Mucosa of descending colon (tissue), 3 donors: ENCODE data around the gene CD55. TPM values are rescaled to one million over a fixed set of nuclear protein-coding genes. Genes with fewer than 3 reads are reported as not detected.

Source experiments
- ATAC-seq: fragments of 200-7000 bp; cut with Tn5 transposase; one replicate; pipeline ENCODE4 v1.9.1; 2020; ENCODE audit warnings: mild to moderate bottlenecking, moderate library complexity
- DNase-seq, 3 donors: peaks; one replicate each; pipeline ENCODE4 v3.0.0-alpha.2; 2020
- H3K36me3 ChIP-seq: fragments of 200-600 bp; one replicate; pipeline ENCODE4 v1.8.0; 2021; ENCODE audit warnings: low read depth, mild to moderate bottlenecking
- H3K4me1 ChIP-seq: fragments of 200-600 bp; one replicate; pipeline ENCODE4 v1.8.0; 2021; ENCODE audit warnings: low read depth, mild to moderate bottlenecking
- H3K4me3 ChIP-seq: fragments of 200-600 bp; one replicate; pipeline ENCODE4 v1.8.0; 2021; ENCODE audit warnings: mild to moderate bottlenecking
- H3K9me3 ChIP-seq: fragments of 200-600 bp; one replicate; pipeline ENCODE4 v1.8.0; 2021; ENCODE audit warnings: mild to moderate bottlenecking
- intact Hi-C, 2 donors: fragments of 100-400 bp; cut with DNase I in 1 of 2; cut with micrococcal nuclease in 1 of 2; formaldehyde crosslinking; loops; one replicate each; pipeline versions ENCODE4 v1.11.0 to v1.11.1; 2022; cut with DNase I, micrococcal nuclease
- long read RNA-seq, 2 donors: library from polyadenylated mRNA; unstranded; transcript quantifications; one replicate each; pipeline ENCODE4 v2.0.0, GENCODE V29; 2019 to 2021
- total RNA-seq, 3 donors: library from RNA; stranded (reverse); fragmentation: NEBNext Ultra II Directional in 2 of 3; extraction: Animal tissue kit (Norgen Biotek cat#: 25700) in 2 of 3; gene quantifications; one replicate each; pipeline versions ENCODE4 v1.2.1 to v1.2.4, GENCODE V29; 2021 to 2023
- TF ChIP-seq, protein P1 (sequence below): fragments of 200-600 bp; IDR thresholded peaks from one replicate; pipeline ENCODE4 v1.8.0; 2022; ENCODE audit warnings: antibody characterized with exemption, mild to moderate bottlenecking
- donor health status: DM: no; HTN: no; CAD: no; lungs with moderate emphysema.
- donor health status: DM: no; HTN: no; CAD: no.
- donor health status: DM: no; HTN: yes; CAD: no.

Gene CD55, protein sequence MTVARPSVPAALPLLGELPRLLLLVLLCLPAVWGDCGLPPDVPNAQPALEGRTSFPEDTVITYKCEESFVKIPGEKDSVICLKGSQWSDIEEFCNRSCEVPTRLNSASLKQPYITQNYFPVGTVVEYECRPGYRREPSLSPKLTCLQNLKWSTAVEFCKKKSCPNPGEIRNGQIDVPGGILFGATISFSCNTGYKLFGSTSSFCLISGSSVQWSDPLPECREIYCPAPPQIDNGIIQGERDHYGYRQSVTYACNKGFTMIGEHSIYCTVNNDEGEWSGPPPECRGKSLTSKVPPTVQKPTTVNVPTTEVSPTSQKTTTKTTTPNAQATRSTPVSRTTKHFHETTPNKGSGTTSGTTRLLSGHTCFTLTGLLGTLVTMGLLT
- total RNA-seq: 10 to 100 TPM; 40.1 to 53.0 (median 50.8) TPM
- long read RNA-seq, donor 1, transcript CD55-204 (10 exons, 2,892 nt): major isoform, 31 of 50 reads
- long read RNA-seq, donor 1, transcript CD55-203 (10 exons, 1,691 nt): minor isoform, 5 of 50 reads
- long read RNA-seq, donor 1, partial matches to known transcripts: 4 of 50 reads
- long read RNA-seq, donor 1, other reads (novel, unspliced or antisense): 8 of 50 reads
- long read RNA-seq, donor 2, transcript CD55-204 (10 exons, 2,892 nt): major isoform, 28 of 46 reads
- long read RNA-seq, donor 2, partial matches to known transcripts: 2 of 46 reads
- long read RNA-seq, donor 2, other reads (novel, unspliced or antisense): 12 of 46 reads

GRCh38 chr1:207321079-207321789 lies at the start of gene CD55:
TSS of gene CD55 (plus strand) at chr1:207321678. CDS start at chr1:207321766, 88 bp downstream.
- intact Hi-C loops: no loop called here
- H3K4me1 ChIP-seq: peaks cover 15% of the 10 kb centered on the region
- H3K9me3 ChIP-seq: no peaks in the 10 kb centered on the region

GRCh38 chr1:207274882-207275281 lies 46.6 kb upstream of the CD55 start:
- H3K4me1 ChIP-seq: no peaks in the 10 kb centered on the region
- TF ChIP-seq, protein P1, sequence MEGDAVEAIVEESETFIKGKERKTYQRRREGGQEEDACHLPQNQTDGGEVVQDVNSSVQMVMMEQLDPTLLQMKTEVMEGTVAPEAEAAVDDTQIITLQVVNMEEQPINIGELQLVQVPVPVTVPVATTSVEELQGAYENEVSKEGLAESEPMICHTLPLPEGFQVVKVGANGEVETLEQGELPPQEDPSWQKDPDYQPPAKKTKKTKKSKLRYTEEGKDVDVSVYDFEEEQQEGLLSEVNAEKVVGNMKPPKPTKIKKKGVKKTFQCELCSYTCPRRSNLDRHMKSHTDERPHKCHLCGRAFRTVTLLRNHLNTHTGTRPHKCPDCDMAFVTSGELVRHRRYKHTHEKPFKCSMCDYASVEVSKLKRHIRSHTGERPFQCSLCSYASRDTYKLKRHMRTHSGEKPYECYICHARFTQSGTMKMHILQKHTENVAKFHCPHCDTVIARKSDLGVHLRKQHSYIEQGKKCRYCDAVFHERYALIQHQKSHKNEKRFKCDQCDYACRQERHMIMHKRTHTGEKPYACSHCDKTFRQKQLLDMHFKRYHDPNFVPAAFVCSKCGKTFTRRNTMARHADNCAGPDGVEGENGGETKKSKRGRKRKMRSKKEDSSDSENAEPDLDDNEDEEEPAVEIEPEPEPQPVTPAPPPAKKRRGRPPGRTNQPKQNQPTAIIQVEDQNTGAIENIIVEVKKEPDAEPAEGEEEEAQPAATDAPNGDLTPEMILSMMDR: no peak
- no peaks in the 10 kb centered on the region for H3K9me3 ChIP-seq
- DNase-seq (no peak), ATAC-seq (no peak)
- no peaks in the 10 kb centered on the region for H3K36me3 ChIP-seq
- intact Hi-C loops: no loop called here
- H3K4me3 ChIP-seq: no peak overlapping the region

More at GRCh38 chr1:207321079-207321789, at the start of gene CD55:
- ATAC-seq: peak; percentile 94
- TF ChIP-seq, protein P1: no peak
- DNase-seq: peak; percentile 95 to 99 (median 96)
- Histone ChIP-seq H3K4me3 (peak within 1 kb of the TSS; percentile 51), H3K36me3 (no peaks in the 10 kb centered on the region)

GRCh38 chr1:207276465-207276864 lies 45.0 kb upstream of the CD55 start:
- H3K36me3 ChIP-seq: no peaks in the 10 kb centered on the region
- no peak overlapping the region for H3K4me3 ChIP-seq
- no peaks in the 10 kb centered on the region for H3K9me3 ChIP-seq
- peaks cover 6% of the 10 kb centered on the region for H3K4me1 ChIP-seq
- ATAC-seq (no peak), DNase-seq (no peak)
- TF ChIP-seq, protein P1: no peak
- intact Hi-C loops: no loop called here

DNA sequence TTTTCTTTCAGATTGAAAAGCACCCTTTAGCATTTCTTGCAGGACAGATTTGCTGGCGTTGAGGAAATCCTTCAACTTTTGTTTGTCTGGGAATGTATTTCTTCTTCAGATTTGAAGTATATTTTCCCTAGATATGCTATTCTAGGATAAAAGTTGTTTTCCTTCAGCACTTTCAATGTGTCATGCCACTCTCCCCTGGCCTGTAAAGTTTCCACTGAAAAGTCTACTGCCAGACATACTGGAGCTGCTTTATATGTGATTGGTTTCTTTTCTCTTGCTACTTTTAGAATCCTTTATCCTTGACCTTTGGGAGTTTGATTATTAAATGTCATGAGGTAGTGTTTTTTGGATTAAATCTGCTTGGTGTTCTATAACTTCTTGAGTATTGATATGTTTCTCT lies 44.2 kb upstream of the CD55 start:
- intact Hi-C loops: no loop called here
- no peaks in the 10 kb centered on the region for H3K36me3 ChIP-seq
- H3K4me1 ChIP-seq: peaks cover 12% of the 10 kb centered on the region
- TF ChIP-seq, protein P1: no peak
- H3K4me3 ChIP-seq: no peak overlapping the region
- H3K9me3 ChIP-seq: no peaks in the 10 kb centered on the region
- no peak for DNase-seq
- ATAC-seq: no peak

DNA sequence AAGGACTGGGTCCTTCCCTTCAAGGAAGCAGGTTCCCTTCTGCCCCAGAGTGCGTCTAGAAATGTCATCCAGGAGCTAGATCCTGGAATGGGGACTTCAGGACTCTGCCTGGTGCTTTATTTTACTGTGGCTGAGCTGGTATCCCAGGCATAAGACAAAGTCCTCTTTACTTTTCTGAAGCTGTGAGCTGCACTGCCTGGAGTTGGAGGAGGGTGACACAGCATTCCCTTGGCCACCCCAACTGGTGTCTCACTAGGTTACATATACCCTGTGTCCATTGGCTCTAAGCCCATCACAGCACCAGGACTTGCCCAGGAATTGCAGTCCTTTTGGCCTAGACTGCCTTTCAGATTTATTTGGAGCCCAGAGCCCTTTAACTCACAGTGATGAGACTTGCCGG lies 41.8 kb upstream of the CD55 start:
- no peak for ATAC-seq

More for the DNA sequence above, 41.8 kb upstream of the CD55 start:
- no peaks in the 10 kb centered on the region for H3K9me3 ChIP-seq
- H3K36me3 ChIP-seq: no peaks in the 10 kb centered on the region
- peaks cover 23% of the 10 kb centered on the region for H3K4me1 ChIP-seq
- no peak for DNase-seq
- intact Hi-C loops: no loop called here
- H3K4me3 ChIP-seq: no peak overlapping the region
- TF ChIP-seq, protein P1: no peak
